A549 (cell line): ENCODE results near the gene GUCA1A. TPM values are rescaled to one million over a fixed set of nuclear protein-coding genes. Genes with fewer than 3 reads are reported as not detected.

Experiments used
- ATAC-seq, 2 experiments: fragments of 200-7000 bp in 1 of 2; fragments of >200 bp in 1 of 2; cut with Nextera tagmentation in 1 of 2; cut with Tn5 transposase in 1 of 2; 3 replicates each; pipeline versions ENCODE4 v1.8.0 to v1.9.1; 2018 to 2020; ENCODE audit warnings: mild to moderate bottlenecking in 1 of 2, moderate library complexity in 1 of 2
- CTCF ChIA-PET: fragments of 300-600 bp; sonication (Branson Sonifier 250); formaldehyde crosslinking; extraction: SDS; loops from one replicate; lab custom pipeline; 2021; ENCODE audit warnings: antibody characterized with exemption, inconsistent platforms; lab: Yijun Ruan, JAX
- POLR2A ChIA-PET: fragments of 350-600 bp; formaldehyde crosslinking; extraction: SDS; loops from one replicate; lab custom pipeline; 2021; ENCODE audit warnings: antibody characterized with exemption, inconsistent platforms; lab: Yijun Ruan, JAX
- DNase-seq, 2 experiments: peaks; one replicate each; pipeline versions ENCODE4 v3.0.0 to v3.0.0-alpha.2; 2011 to 2016; ENCODE audit warnings: low read depth in 1 of 2, low spot score in 1 of 2
- FAIRE-seq: peaks from 2 replicates; lab custom pipeline; 2011; peaks lifted over from hg19 to GRCh38; lab: Jason Lieb, UNC
- H3K27ac ChIP-seq, 2 experiments: fragments of >200 bp; sonication (Bioruptor Twin); formaldehyde crosslinking; 3 replicates each; pipeline ENCODE4 v1.5.1; 2016 to 2017
- H3K4me1 ChIP-seq: fragments of >200 bp; sonication (Bioruptor Twin); formaldehyde crosslinking; 3 replicates; pipeline ENCODE4 v1.6.1; 2016
- H3K4me2 ChIP-seq: fragments of >200 bp; sonication (Bioruptor Twin); formaldehyde crosslinking; 3 replicates; pipeline ENCODE4 v1.6.1; 2016
- H3K4me3 ChIP-seq: fragments of >200 bp; sonication (Bioruptor Twin); formaldehyde crosslinking; 3 replicates; pipeline ENCODE4 v1.5.1; 2016
- H3K9me3 ChIP-seq: fragments of >200 bp; sonication (Bioruptor Twin); formaldehyde crosslinking; 3 replicates; pipeline ENCODE4 v1.6.1; 2016
- BCL3 ChIP-seq: fragments of >200 bp; sonication (Bioruptor Twin); formaldehyde crosslinking; IDR thresholded peaks from 3 replicates; pipeline ENCODE4 v1.6.1; 2016
- CEBPB ChIP-seq, 2 experiments: fragments of >200 bp in 1 of 2; sonication (Bioruptor Twin) in 1 of 2; formaldehyde crosslinking in 1 of 2; IDR thresholded peaks; 2 replicates each; pipeline ENCODE4 v1.6.1; 2012 to 2016
- CHD2 ChIP-seq: fragments of 150-350 bp; IDR thresholded peaks from 2 replicates; pipeline ENCODE4 v1.6.1; 2014; ENCODE audit warnings: low read length; ENCODE audit not compliant: partially characterized antibody
- EHF ChIP-seq: fragments of 250-450 bp; sonication (Bioruptor Pico); IDR thresholded peaks from 2 replicates; pipeline ENCODE4 v1.5.0; 2020; ENCODE audit warnings: mild to moderate bottlenecking
- EHMT2 ChIP-seq: fragments of 200-600 bp; sonication (generic); IDR thresholded peaks from 2 replicates; pipeline ENCODE4 v1.6.1; 2016; ENCODE audit warnings: antibody characterized with exemption, low read depth, mild to moderate bottlenecking, moderate library complexity
- EP300 ChIP-seq, 2 experiments: fragments of >200 bp; sonication (Bioruptor Twin); formaldehyde crosslinking; IDR thresholded peaks; 2 replicates in 1 of 2; 3 replicates in 1 of 2; pipeline ENCODE4 v1.6.1; 2016 to 2017
- ESRRA ChIP-seq: fragments of 150-350 bp; IDR thresholded peaks from 2 replicates; pipeline ENCODE4 v1.6.1; 2014; ENCODE audit warnings: mild to moderate bottlenecking, low read length, borderline replicate concordance
- FOXS1 ChIP-seq: fragments of 250-450 bp; sonication (Bioruptor Pico); IDR thresholded peaks from 2 replicates; pipeline ENCODE4 v1.5.0; 2020; ENCODE audit warnings: mild to moderate bottlenecking, moderate library complexity
- GATA3 ChIP-seq: IDR thresholded peaks from 2 replicates; pipeline ENCODE4 v1.6.1; 2012; ENCODE audit warnings: borderline replicate concordance
- HDAC2 ChIP-seq: fragments of 200-600 bp; sonication (generic); IDR thresholded peaks from 2 replicates; pipeline ENCODE4 v1.6.1; 2016
- HEYL ChIP-seq: fragments of 250-450 bp; sonication (Bioruptor Pico); IDR thresholded peaks from 2 replicates; pipeline ENCODE4 v1.8.0; 2021; ENCODE audit warnings: mild to moderate bottlenecking, moderate library complexity
- HOXA7 ChIP-seq: fragments of 250-450 bp; sonication (Bioruptor Pico); IDR thresholded peaks from 2 replicates; pipeline ENCODE4 v1.5.0; 2020; ENCODE audit warnings: mild to moderate bottlenecking, moderate library complexity
- HOXB13 ChIP-seq: fragments of 250-450 bp; sonication (Bioruptor Pico); IDR thresholded peaks from 2 replicates; pipeline ENCODE4 v1.5.0; 2020; ENCODE audit warnings: low read depth, mild to moderate bottlenecking, moderate library complexity
- JUNB ChIP-seq: fragments of >200 bp; sonication (Bioruptor Twin); formaldehyde crosslinking; IDR thresholded peaks from 2 replicates; pipeline ENCODE4 v1.6.1; 2016
- KDM5A ChIP-seq: fragments of 200-600 bp; sonication (generic); IDR thresholded peaks from 2 replicates; pipeline ENCODE4 v1.6.1; 2016; ENCODE audit warnings: antibody characterized with exemption, mild to moderate bottlenecking
- MAX ChIP-seq: IDR thresholded peaks from 2 replicates; pipeline ENCODE4 v1.6.1; 2012
- MYC ChIP-seq: IDR thresholded peaks from 2 replicates; pipeline ENCODE4 v1.6.1; 2012; ENCODE audit warnings: mild to moderate bottlenecking, inconsistent platforms, low read length, improper control_type of control experiment, borderline replicate concordance
- PHF8 ChIP-seq: fragments of 200-600 bp; sonication (generic); IDR thresholded peaks from 2 replicates; pipeline ENCODE4 v1.6.1; 2016; ENCODE audit warnings: low read depth, mild to moderate bottlenecking, antibody characterized with exemption, moderate library complexity, borderline replicate concordance
- RAD21 ChIP-seq, 2 experiments: fragments of >200 bp in 1 of 2; sonication (Bioruptor Twin) in 1 of 2; formaldehyde crosslinking in 1 of 2; IDR thresholded peaks in 1 of 2; conservative IDR thresholded peaks in 1 of 2; 2 replicates in 1 of 2; 3 replicates in 1 of 2; pipeline ENCODE4 v1.6.1; 2012 to 2018; ENCODE audit warnings: inconsistent platforms in 1 of 2
- RARB ChIP-seq: fragments of 250-450 bp; sonication (Bioruptor Pico); IDR thresholded peaks from 2 replicates; pipeline ENCODE4 v1.8.0; 2021; ENCODE audit warnings: mild to moderate bottlenecking, moderate library complexity
- RNF2 ChIP-seq: fragments of 200-600 bp; sonication (generic); IDR thresholded peaks from 2 replicates; pipeline ENCODE4 v1.6.1; 2016; ENCODE audit warnings: low read depth, mild to moderate bottlenecking, antibody characterized with exemption, moderate library complexity, borderline replicate concordance
- ZC3H11A ChIP-seq: fragments of 450-650 bp; IDR thresholded peaks from 2 replicates; pipeline ENCODE4 v1.6.1; 2014; ENCODE audit warnings: antibody characterized with exemption, mild to moderate bottlenecking
- ZNF302 ChIP-seq: fragments of 250-450 bp; sonication (Bioruptor Pico); IDR thresholded peaks from 2 replicates; pipeline ENCODE4 v1.9.0; 2021; ENCODE audit warnings: inconsistent platforms, mild to moderate bottlenecking, moderate library complexity
- ZSCAN20 ChIP-seq: fragments of 250-450 bp; sonication (Bioruptor Pico); IDR thresholded peaks from 2 replicates; pipeline ENCODE4 v1.8.0; 2022; ENCODE audit warnings: mild to moderate bottlenecking, moderate library complexity
- WGBS: methylation state at CpG from one replicate; pipeline ENCODE4 v1.1.6; 2017; ENCODE audit errors: missing lambda C conversion rate; 5-methylcytosine and 5-hydroxymethylcytosine counted together
- polyA plus RNA-seq, 4 experiments: library from polyadenylated mRNA; depleted of rRNA in 3 of 4; stranded (reverse); fragments of >200 nt; fragmentation: RNase III in 1 of 4; extraction: RNeasy Plus Mini Kit Qiagen cat#74134 plus additional on column Dnase treatment in 1 of 4; gene quantifications; 2 replicates in 3 of 4; 3 replicates in 1 of 4; pipeline ENCODE4 v1.2.3, GENCODE V29; 2011 to 2017
- TF ChIP-seq, protein P1 (sequence below): IDR thresholded peaks from 2 replicates; pipeline ENCODE4 v1.6.1; 2012
- TF ChIP-seq, protein P2 (sequence below): fragments of >200 bp; sonication (Bioruptor Twin); formaldehyde crosslinking; IDR thresholded peaks from 3 replicates; pipeline ENCODE4 v1.5.1; 2016

The GUCA1A gene
- polyA plus RNA-seq, 2 of the 4 experiments (the other 2 are of a cell fraction) = not detected

DNA sequence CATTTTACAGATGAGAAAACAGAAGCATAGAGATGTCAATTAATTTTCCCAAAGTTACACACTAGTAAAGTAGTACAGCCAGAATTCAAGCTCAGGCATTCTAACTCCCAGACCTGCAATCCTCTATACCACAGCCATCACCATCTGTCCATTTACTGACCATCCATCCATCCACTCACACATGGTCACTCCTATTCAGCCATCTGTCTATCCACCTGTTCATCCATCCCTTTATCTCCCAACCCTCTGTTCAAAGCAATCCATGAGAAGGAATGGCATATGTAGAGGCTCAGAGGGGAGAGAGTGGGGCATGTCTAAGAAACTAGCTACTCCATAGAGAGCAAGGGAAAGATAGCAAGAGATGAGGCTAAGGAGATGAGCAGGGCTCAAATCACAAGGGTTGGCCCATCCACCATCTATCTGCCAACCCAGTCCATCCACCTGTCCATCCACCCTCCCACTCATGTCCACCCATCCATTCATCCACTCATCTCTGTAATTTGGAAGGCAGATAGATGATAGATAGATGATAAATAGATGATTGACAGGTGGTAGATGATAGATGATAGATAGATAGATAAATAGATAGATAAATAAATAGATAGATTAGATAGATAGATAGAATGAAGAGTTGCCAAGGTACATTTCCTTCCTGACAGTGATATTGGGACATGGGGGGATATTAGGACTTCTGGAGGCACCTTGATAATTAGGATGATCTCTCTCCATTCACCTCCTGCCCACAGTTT lies 18.5 kb upstream of the GUCA1A start:
- H3K9me3 ChIP-seq = no peaks in the 10 kb centered on the region
- DNase-seq = no peak
- H3K4me1 ChIP-seq = 0 out of 3 replicates have a peak, but pooled peaks cover 4% of the 10 kb centered on the region
- H3K4me3 ChIP-seq = no peak overlapping the region
- TF ChIP-seq, protein P1, sequence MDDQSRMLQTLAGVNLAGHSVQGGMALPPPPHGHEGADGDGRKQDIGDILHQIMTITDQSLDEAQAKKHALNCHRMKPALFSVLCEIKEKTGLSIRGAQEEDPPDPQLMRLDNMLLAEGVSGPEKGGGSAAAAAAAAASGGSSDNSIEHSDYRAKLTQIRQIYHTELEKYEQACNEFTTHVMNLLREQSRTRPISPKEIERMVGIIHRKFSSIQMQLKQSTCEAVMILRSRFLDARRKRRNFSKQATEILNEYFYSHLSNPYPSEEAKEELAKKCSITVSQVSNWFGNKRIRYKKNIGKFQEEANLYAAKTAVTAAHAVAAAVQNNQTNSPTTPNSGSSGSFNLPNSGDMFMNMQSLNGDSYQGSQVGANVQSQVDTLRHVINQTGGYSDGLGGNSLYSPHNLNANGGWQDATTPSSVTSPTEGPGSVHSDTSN = no peak
- H3K4me2 ChIP-seq = no peak overlapping the region
- peak overlapping the region in 1 of 2 experiments; percentile 47; a peak in 1 of 6 replicates for H3K27ac ChIP-seq
- no peak for ATAC-seq
- CTCF ChIA-PET = interaction anchor here (0.6 to 2.1 kb wide), 4 partner anchors 10 to 97 kb away, joined by 4 to 8 read pairs (median 6); no protein-coding TSS in a partner anchor
- FAIRE-seq = no peak
- POLR2A ChIA-PET = no interaction called here

- ChIA-PET CTCF (no interaction called here), POLR2A (no interaction called here)
- 68% methylated on average over 4 of the region's 4 CpGs for WGBS
- no peak overlapping the region for H3K4me2 ChIP-seq
- DNase-seq (no peak), FAIRE-seq (no peak), ATAC-seq (no peak)
- no peak overlapping the region; a peak in 1 of 6 replicates for H3K27ac ChIP-seq
- TF ChIP-seq EP300 (IDR thresholded peaks at IDR 0.05) = no peak
- TF ChIP-seq HOXB13 = no peak
- TF ChIP-seq ESRRA = no peak
- no peak for TF ChIP-seq ZSCAN20
- no peak for TF ChIP-seq MYC
- no peak for TF ChIP-seq BCL3
- no peak for TF ChIP-seq HDAC2
- no peak for TF ChIP-seq MAX
- no peak overlapping the region for H3K4me3 ChIP-seq
- no peaks in the 10 kb centered on the region for H3K9me3 ChIP-seq
- 0 out of 3 replicates have a peak, but pooled peaks cover 4% of the 10 kb centered on the region for H3K4me1 ChIP-seq
These were observed 17.9 kb upstream of the GUCA1A start for GRCh38 chr6:42155293-42155692.

DNA sequence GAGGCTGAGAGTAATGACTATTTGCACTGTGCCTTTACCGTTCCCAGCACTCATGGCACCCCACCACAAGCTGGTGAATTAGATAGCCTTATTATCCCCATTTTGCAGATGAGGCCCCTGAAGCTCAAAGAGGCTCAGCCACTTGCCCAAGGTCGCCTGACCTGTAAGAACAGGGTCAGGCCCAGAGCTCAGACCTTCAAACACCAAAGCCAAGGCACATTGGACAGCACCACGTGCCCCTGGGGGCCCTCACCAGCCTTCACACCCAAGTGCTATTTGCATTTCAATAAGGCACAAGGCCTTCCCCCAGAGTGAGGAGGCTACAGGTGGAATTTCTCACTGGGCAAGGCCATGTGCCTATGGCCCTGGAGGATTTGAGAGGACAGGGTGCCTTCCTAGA lies 16.5 kb upstream of the GUCA1A start:
- POLR2A ChIA-PET = no interaction called here
- FAIRE-seq (no peak), ATAC-seq (no peak)

More for the DNA sequence above, 16.5 kb upstream of the GUCA1A start:
- no peak for TF ChIP-seq GATA3
- no peak for TF ChIP-seq EP300 (IDR thresholded peaks at IDR 0.05)
- TF ChIP-seq CEBPB (IDR thresholded peaks at IDR 0.05) = no peak
- no peak for TF ChIP-seq RAD21 (conservative IDR thresholded peaks at IDR 0.05 in 1 of 2, IDR thresholded peaks at IDR 0.05 in 1 of 2)
- TF ChIP-seq KDM5A = no peak
- TF ChIP-seq ESRRA = no peak
- TF ChIP-seq JUNB = no peak
- no peak for TF ChIP-seq EHF (CRISPR knock-in tag)
- TF ChIP-seq PHF8 = no peak
- no peak for TF ChIP-seq RARB
- TF ChIP-seq HEYL (CRISPR knock-in tag) = no peak
- no peak for TF ChIP-seq ZC3H11A
- TF ChIP-seq RNF2 = no peak
- TF ChIP-seq ZNF302 = no peak
- TF ChIP-seq MYC = no peak
- TF ChIP-seq, protein P2, sequence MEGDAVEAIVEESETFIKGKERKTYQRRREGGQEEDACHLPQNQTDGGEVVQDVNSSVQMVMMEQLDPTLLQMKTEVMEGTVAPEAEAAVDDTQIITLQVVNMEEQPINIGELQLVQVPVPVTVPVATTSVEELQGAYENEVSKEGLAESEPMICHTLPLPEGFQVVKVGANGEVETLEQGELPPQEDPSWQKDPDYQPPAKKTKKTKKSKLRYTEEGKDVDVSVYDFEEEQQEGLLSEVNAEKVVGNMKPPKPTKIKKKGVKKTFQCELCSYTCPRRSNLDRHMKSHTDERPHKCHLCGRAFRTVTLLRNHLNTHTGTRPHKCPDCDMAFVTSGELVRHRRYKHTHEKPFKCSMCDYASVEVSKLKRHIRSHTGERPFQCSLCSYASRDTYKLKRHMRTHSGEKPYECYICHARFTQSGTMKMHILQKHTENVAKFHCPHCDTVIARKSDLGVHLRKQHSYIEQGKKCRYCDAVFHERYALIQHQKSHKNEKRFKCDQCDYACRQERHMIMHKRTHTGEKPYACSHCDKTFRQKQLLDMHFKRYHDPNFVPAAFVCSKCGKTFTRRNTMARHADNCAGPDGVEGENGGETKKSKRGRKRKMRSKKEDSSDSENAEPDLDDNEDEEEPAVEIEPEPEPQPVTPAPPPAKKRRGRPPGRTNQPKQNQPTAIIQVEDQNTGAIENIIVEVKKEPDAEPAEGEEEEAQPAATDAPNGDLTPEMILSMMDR = no peak
- no peak for TF ChIP-seq HOXA7 (CRISPR knock-in tag)
- no peak for TF ChIP-seq EHMT2
- TF ChIP-seq FOXS1 (CRISPR knock-in tag) = no peak
- no peak for TF ChIP-seq CHD2
- no peak overlapping the region for H3K4me3 ChIP-seq
- CTCF ChIA-PET = interaction anchor here (1.0 to 1.5 kb wide), 3 partner anchors 20 to 77 kb away, joined by 3 to 6 read pairs (median 3); no protein-coding TSS in a partner anchor
- no peak overlapping the region for H3K4me2 ChIP-seq
- H3K27ac ChIP-seq = no peak overlapping the region
- H3K4me1 ChIP-seq = 0 out of 3 replicates have a peak, but pooled peaks cover 4% of the 10 kb centered on the region
- H3K9me3 ChIP-seq = no peaks in the 10 kb centered on the region
- 57% methylated on average over 2 of the region's 3 CpGs for WGBS
- no peak for DNase-seq
